A673 (cell line): ENCODE measurements around the gene CPM.

Experiments used
- CTCF ChIP-seq: fragments of 300-800, 200-600 bp; sonication (generic); conservative IDR thresholded peaks from 2 replicates; pipeline ENCODE4 v1.5.1; 2017; ENCODE audit warnings: low read depth, mild to moderate bottlenecking, antibody characterized with exemption, low read length, moderate library complexity, mixed read lengths
- EZH2 ChIP-seq: fragments of 200-600 bp; sonication (generic); IDR thresholded peaks from 2 replicates; pipeline ENCODE4 v1.6.1; 2017; ENCODE audit warnings: borderline replicate concordance, low read depth, mild to moderate bottlenecking, mixed read lengths, antibody characterized with exemption, low read length; ENCODE audit not compliant: poor library complexity, severe bottlenecking

DNA sequence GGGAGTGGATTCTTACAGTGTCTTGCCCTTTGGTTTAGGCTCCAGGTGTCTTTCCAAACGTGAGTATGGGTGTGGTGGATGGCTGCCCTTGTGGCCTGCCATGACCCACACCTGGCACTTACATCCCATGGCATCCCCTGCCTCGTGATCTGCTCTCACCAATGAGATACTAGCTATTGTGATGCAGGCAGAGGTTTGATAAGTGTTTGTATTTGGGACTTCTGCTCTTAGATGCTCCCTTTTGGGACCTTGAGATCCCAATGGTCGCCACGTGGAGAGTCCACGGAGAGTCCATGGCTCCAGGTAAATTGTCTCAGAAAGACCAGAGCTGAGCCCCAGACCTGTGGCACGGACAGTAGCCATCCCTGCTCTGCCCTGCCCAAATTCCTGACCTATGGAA is 62.5 kb downstream of the CPM start:
- TF ChIP-seq CTCF (no peak), EZH2 (no peak)
